Inferior parietal cortex (tissue), 1 donor: ENCODE data around the gene MICALL1.

Source experiments
- DNase-seq: peaks from one replicate; pipeline ENCODE4 v3.0.0-alpha.2; 2016; ENCODE audit errors: extremely low spot score

MICALL1 gene

DNA sequence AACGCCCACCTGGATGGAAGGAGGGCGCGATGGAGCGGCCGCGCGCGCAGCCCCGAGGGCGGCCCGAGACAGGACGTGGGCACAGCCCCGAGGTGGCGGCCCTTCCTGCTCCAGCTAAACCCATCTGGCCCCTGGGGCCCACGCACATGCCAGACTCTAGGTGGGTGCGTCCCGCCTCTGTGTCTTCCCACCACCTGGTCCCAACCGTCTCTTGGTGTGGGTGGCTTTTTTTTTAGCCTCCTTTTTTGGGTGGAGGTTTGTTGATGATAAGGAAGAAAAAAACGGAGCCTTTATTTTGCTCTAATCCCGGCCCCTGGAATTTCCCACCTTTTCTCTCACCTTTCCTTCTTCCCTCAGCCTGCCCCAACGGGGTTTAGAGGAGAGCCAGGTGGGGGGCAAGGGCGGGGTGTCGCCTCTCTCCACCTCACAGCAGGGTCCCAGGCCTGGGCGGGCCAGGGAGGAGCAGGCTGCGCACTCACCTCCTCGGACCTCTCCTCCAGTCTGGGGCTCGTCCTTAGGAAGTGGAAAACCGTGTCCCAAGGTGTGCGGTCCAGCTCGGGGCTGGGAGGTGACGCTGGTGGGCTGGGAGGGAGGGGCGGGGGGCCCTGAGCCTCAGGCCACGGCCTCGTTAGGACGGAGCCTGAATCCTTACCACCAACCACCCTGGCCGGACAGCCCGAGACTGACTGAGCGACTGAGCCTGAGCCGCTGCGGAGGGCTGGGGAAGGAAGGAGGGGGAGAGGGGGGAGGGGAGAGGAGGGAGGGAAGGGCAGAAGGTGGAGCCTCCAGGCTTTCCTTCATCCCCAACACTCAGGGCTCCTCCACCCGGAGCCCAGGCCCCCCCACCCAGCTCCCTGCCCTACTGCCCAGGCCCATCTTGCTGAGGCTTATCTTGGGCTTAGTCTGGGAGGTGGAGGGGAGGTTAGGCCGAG lies 78.0 kb downstream of the MICALL1 start, which contains the start of gene SOX10:
Gene SOX10 (minus strand): TSS at position 696 of the 932 bp plus-strand sequence. CDS start 771 bp downstream, outside the sequence.
- no peak for DNase-seq

DNA sequence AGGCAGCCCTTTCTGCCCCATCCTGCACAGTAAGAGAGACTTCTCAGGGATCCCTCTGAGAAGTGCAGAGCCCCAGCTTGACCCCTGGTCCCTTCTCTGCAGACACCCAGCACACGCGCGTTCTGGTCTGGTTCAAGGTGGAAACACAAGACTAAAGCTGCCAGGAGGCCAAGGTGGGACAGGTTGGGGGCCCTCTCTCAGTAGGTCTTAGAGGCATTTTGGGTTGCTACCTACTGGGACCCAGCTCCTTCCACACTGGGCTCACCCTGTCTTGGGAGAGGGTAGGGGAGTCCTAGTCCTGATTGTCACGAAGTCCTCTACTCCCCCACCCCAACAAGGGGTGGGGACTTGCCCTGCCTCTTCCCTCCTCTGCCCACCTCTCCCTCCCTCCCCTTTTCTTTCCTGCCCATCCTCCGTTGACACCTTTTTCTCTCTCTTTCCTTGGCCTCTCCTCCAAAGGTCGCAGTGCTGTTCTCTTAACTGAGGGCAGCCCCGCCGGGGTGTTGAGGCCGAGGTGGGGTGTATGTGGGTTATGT lies 79.0 kb downstream of the MICALL1 start:
- no peak for DNase-seq

DNA sequence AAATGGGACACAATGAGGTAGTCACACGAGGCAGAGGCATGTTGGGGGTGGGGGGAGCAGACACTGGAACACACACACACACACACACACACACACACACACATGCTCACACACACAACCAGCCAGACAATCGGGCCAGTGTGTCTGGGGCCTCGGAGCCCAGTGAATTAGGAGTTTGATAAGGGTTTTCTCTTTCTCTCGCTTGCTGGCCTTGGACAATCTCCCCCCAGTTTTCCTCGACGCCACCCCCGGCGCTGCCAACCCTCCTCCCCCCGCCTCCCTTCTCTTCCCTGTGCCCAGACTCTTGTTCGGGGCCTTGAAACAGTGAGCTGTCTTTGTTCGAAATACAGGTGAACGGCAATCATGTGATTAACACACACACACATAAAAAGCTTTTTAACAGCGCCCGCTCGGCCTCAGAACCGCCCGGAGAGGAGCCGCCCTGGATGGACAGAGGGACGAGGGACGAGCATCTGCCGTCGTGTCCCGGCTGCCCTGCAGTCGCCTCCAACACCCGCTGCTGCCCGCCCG lies 79.7 kb downstream of the MICALL1 start:
- DNase-seq = peak; percentile 67

- no peak for DNase-seq
Measured at GRCh38 chr22:37986371-37986770, 80.3 kb downstream of the MICALL1 start.

DNA sequence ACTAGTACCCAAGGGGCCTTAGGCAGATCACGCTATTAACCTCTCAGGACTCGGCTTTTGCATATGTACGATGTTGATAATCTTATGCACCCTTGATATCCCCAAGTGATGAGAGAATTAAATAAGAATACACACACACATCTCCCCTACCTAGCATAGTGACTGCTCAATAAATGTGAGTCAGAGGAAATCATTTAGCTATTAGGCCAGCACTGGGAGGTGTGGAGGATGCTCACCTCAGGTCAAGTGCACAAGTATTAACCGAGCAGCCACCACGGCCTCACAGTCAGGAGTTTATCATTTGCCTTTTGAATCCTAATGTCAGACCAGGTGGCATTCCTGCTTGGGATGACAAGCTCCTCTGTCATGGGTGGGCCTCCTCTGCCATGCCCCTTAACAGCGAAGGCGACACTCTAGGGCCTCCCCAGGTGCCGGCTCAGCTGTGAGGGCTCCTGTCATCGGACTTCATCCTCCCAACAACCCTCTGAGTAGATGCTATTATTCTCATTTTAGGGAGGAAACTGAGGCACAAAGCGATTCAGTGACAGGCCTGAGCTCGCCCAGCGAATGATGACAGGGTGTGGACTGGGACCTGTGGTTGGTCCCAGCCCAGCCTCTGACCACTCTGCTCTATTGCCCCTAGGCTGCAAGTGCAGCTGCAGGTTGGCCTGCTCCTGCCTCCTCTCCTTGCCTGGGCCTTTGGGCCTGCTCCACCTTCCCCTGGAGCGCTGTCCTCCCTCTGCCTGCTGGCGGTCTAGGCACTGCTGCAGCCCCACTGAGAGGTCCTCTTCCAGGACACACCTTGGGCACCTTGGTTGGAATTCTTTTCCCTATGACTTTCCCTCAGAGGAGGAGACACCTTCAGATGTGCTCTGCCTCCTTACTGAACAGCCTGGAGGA lies 83.3 kb downstream of the MICALL1 start:
- DNase-seq = no peak

DNA sequence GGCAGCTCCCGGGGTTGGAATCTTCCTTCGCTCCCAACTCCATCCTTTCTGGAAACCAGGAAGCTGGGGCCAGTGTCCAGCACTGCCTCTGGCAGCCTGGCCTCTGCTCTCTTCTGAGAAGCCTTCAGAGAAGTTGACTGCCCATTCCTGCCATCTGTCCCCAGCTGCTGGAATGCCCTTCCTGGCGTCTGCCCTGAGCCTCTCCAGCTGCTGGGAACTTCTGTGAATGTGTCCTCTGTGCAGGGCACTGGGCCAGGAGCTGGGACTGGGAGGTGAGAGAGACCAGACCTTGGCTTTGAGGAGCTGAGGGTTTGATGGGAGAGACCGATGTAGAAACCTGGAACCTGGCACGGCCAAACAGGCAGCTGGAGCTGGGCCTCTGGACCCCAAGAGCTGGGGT lies 84.2 kb downstream of the MICALL1 start:
- DNase-seq = no peak

DNA sequence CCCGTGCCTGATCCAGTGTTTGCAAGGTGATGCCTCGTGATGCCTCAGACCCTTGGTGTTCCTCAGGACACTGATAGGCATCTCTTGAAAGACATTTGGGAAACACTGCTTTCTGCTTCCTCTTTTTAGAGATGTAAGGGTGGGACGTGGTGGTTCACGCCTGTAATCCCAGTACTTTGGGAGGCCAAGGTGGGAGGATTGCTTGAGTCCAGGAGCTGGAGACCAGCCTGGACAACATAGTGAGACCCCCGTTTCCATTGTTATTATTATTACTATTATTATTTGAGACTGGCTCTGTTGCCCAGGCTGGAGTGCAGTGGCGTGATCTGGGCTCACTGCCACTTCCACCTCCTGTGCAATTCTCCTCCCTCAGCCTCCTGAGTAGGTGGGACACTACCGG lies 84.8 kb downstream of the MICALL1 start:
- no peak for DNase-seq

DNA sequence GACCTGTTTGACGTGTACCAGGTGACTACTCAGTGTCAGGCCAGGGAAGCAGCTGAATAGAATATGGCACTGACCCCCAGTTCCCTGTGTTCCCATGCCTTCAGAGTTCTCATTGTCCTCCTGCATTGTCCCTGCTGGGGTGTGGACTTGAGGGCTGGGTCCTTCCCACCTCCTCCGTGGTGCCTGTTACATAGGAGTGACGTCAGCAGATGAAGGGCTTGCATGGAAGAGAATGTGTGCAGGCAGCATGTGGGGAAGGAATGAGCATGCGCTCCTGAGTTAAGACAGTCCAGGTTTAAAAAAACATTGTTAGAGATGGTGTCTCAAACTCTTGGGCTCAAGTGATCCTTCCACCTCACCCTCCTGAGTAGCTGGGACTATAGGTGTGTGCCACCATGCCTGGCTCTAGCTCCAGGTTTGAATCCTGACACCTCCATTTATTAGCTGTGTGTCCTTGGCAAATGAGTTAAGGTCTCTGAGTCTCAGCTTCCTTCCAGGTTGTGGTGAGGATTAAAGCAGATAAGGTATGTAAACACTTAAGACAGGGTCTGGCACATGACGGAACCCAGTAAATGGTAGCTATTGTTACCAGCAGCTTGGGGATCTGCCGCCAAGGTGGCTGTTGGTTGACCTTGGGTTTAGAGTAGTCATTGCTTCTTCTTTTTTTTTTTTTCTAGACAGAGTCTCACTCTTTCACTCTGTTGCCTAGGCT lies 85.8 kb downstream of the MICALL1 start:
- DNase-seq = no peak
